ENCODE data around the gene PAQR8. TPM values are rescaled to one million over a fixed set of nuclear protein-coding genes. Genes with fewer than 3 reads are reported as not detected.
A peak's percentile ranks its signal among the peaks of the same experiment; 100 is the strongest.

Gene PAQR8
- total RNA-seq, 1 experiment from 2014 or later, result 3.6 TPM

- in situ Hi-C loops (cut with HindIII; ENCODE audit: low pct_unique_long_range_greater_than_20kb, low sequenced_read_pairs), result no loop called here
- Histone ChIP-seq H3K4me1 (ENCODE audit: control insufficient read depth, insufficient read depth, low read length) (peaks cover 18% of the 10 kb centered on the region), H3K36me3 (ENCODE audit: control insufficient read depth, insufficient read depth, low read length) (no peaks in the 10 kb centered on the region), H3K27me3 (ENCODE audit: control insufficient read depth, insufficient read depth, low read length) (no peaks in the 10 kb centered on the region), H3K27ac (ENCODE audit: low read length) (peak overlapping the region; percentile 46), H3K9me3 (ENCODE audit: control insufficient read depth, insufficient read depth, low read depth, low read length) (no peaks in the 10 kb centered on the region), H3K4me3 (ENCODE audit: low read depth in 2 of 2, low read length in 2 of 2) (no peak overlapping the region)
- intact Hi-C loops (cut with micrococcal nuclease; ENCODE audit: unreplicated experiment), result no loop called here
- no TSS peak for BruUV-seq (replicated peaks)
- ChIA-PET POLR2A (no interaction called here), CTCF (no interaction called here)
- no peak for DNase-seq (ENCODE audit: low read depth, low spot score)
- ATAC-seq, result no peak
- TF ChIP-seq SIN3A (IDR thresholded peaks at IDR 0.05; ENCODE audit: borderline replicate concordance, insufficient read depth, low read depth, low read length), result no peak
- TF ChIP-seq REST (IDR thresholded peaks at IDR 0.05; ENCODE audit: insufficient read depth in 1 of 2, low read depth in 2 of 2, low read length in 1 of 2), result no peak
- no peak for TF ChIP-seq TCF7L2 (IDR thresholded peaks at IDR 0.05; ENCODE audit: low read depth, low read length)
Measured at GRCh38 chr6:52351879-52352238, 10.1 kb upstream of the PAQR8 start.

DNA sequence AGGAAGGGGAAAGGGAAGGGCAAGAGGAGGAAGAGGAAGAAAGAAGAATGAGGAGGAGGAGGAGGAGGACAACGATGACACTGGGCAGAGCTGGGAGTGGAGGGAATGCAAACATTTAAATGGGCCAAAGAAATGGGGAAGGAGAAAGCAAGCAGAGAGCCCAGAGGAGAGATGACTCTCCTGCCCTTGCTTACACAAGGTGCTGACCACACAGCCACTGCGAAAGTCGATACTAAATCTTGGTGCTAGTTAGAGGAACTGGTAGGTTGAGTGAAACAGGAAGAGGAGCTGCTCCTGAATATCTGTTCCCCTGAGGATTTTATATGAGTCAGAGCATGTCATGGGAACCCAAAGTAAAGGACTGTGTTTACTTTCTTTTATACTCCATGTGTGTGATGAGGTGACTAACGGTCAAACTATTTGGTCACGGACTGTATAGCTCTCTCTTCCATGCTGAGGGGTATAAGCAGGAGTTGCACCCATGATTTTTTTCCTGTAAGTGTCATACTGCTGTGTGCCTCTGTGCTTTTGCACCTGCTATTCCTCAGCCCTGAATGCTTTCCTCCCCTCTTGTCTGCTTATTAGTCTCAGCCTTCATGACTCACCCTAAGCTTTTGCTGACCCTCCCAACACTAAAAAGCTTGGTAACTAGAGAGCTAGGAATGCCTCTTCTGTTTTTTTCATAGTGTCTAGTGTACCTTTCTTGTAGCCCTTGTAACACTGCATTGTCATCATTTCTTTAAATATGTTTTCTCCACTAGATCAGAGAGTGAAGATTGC lies 9.5 kb upstream of the PAQR8 start:
- Histone ChIP-seq H3K9me3 (ENCODE audit: control insufficient read depth, insufficient read depth, low read depth, low read length) (no peaks in the 10 kb centered on the region), H3K27me3 (ENCODE audit: control insufficient read depth, insufficient read depth, low read length) (no peaks in the 10 kb centered on the region), H3K4me3 (ENCODE audit: low read depth in 2 of 2, low read length in 2 of 2) (peak overlapping the region in 1 of 2 experiments; percentile 21; a peak in 2 of 4 replicates), H3K36me3 (ENCODE audit: control insufficient read depth, insufficient read depth, low read length) (no peaks in the 10 kb centered on the region), H3K4me1 (ENCODE audit: control insufficient read depth, insufficient read depth, low read length) (peaks cover 18% of the 10 kb centered on the region), H3K27ac (ENCODE audit: low read length) (peak overlapping the region; percentile 46)
- ATAC-seq (peak; percentile 97), DNase-seq (ENCODE audit: low read depth, low spot score) (peak; percentile 96)
- BruUV-seq (replicated peaks), result no TSS peak
- in situ Hi-C loops (cut with HindIII; ENCODE audit: low pct_unique_long_range_greater_than_20kb, low sequenced_read_pairs) (no loop called here), intact Hi-C loops (cut with micrococcal nuclease; ENCODE audit: unreplicated experiment) (no loop called here)
- TF ChIP-seq TCF7L2 (IDR thresholded peaks at IDR 0.05; ENCODE audit: low read depth, low read length) (no peak), POLR2AphosphoS5 (IDR thresholded peaks at IDR 0.05; ENCODE audit: low read depth, low read length) (no peak), SIN3A (IDR thresholded peaks at IDR 0.05; ENCODE audit: borderline replicate concordance, insufficient read depth, low read depth, low read length) (no peak), REST (IDR thresholded peaks at IDR 0.05; ENCODE audit: insufficient read depth in 1 of 2, low read depth in 2 of 2, low read length in 1 of 2) (no peak)
- TF ChIP-seq, protein P1, sequence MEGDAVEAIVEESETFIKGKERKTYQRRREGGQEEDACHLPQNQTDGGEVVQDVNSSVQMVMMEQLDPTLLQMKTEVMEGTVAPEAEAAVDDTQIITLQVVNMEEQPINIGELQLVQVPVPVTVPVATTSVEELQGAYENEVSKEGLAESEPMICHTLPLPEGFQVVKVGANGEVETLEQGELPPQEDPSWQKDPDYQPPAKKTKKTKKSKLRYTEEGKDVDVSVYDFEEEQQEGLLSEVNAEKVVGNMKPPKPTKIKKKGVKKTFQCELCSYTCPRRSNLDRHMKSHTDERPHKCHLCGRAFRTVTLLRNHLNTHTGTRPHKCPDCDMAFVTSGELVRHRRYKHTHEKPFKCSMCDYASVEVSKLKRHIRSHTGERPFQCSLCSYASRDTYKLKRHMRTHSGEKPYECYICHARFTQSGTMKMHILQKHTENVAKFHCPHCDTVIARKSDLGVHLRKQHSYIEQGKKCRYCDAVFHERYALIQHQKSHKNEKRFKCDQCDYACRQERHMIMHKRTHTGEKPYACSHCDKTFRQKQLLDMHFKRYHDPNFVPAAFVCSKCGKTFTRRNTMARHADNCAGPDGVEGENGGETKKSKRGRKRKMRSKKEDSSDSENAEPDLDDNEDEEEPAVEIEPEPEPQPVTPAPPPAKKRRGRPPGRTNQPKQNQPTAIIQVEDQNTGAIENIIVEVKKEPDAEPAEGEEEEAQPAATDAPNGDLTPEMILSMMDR (IDR thresholded peaks at IDR 0.05), result no peak
- CTCF ChIA-PET, result no interaction called here
- POLR2A ChIA-PET, result interaction anchor here (0.6 to 0.7 kb wide), 2 partner anchors 9 to 207 kb away, joined by 3 read pairs; partner anchors contain the start of gene PAQR8

Data from Panc1 (cell line).